PC-9 (cell line): ENCODE results near the gene EVX1. TPM values are rescaled to one million over a fixed set of nuclear protein-coding genes. Genes with fewer than 3 reads are reported as not detected.

ENCODE experiments used
- BruUV-seq: library from RNA; stranded (reverse); fragments of 400-500 nt; replicated peaks from 2 replicates; lab custom pipeline; 2021; lab: Mats Ljungman, UMichigan
- CTCF ChIA-PET: fragments of 300-600 bp; sonication (Branson Sonifier 250); formaldehyde crosslinking; loops from one replicate; lab custom pipeline; 2022; ENCODE audit warnings: antibody characterized with exemption; lab: Charles Lee
- POLR2A ChIA-PET: fragments of 300-600 bp; sonication (Branson Sonifier 250); formaldehyde crosslinking; loops from one replicate; lab custom pipeline; 2022; ENCODE audit warnings: antibody characterized with exemption; ENCODE audit not compliant: unreplicated experiment; lab: Charles Lee
- DNase-seq, 2 experiments: peaks; one replicate each; pipeline versions ENCODE4 v3.0.0 to v3.0.0-alpha.2; 2015 to 2022; ENCODE audit warnings: mixed read lengths in 1 of 2
- H2AFZ ChIP-seq: fragments of 200-600 bp; sonication (generic); 2 replicates; pipeline ENCODE4 v1.8.1; 2017; ENCODE audit warnings: antibody characterized with exemption
- H3F3A ChIP-seq: fragments of 200-600 bp; sonication (generic); 2 replicates; pipeline ENCODE4 v1.8.1; 2017; ENCODE audit warnings: antibody characterized with exemption, mild to moderate bottlenecking, low read depth; ENCODE audit not compliant: insufficient read depth
- H3K27ac ChIP-seq: fragments of 200-600 bp; sonication (generic); 2 replicates; pipeline ENCODE4 v1.6.1; 2016; ENCODE audit warnings: mixed run types
- H3K27me3 ChIP-seq: fragments of 200-600 bp; sonication (generic); 2 replicates; pipeline ENCODE4 v1.6.1; 2016; ENCODE audit warnings: low read depth, mixed run types; ENCODE audit not compliant: insufficient read depth
- H3K36me3 ChIP-seq: fragments of 200-600 bp; sonication (generic); 2 replicates; pipeline ENCODE4 v1.6.1; 2016; ENCODE audit warnings: low read depth, mixed run types
- H3K4me1 ChIP-seq: fragments of 200-600 bp; sonication (generic); replicated peaks from 2 replicates; pipeline ENCODE4 v1.6.1; 2016; ENCODE audit warnings: mixed run types; ENCODE audit not compliant: insufficient read depth
- H3K4me2 ChIP-seq: fragments of 200-600 bp; sonication (generic); 2 replicates; pipeline ENCODE4 v1.6.1; 2017; ENCODE audit warnings: mixed run types
- H3K4me3 ChIP-seq: fragments of 200-600 bp; sonication (generic); 2 replicates; pipeline ENCODE4 v1.6.1; 2016; ENCODE audit warnings: mixed run types
- H3K79me2 ChIP-seq: fragments of 200-600 bp; sonication (generic); 2 replicates; pipeline ENCODE4 v1.6.1; 2017; ENCODE audit warnings: low read depth, mixed run types
- H3K9me2 ChIP-seq: fragments of 200-600 bp; sonication (generic); 2 replicates; pipeline ENCODE4 v1.8.1; 2017; ENCODE audit warnings: mild to moderate bottlenecking; ENCODE audit not compliant: insufficient read depth
- H3K9me3 ChIP-seq: fragments of 200-600 bp; sonication (generic); 2 replicates; pipeline ENCODE4 v1.8.1; 2016; ENCODE audit warnings: low read depth; ENCODE audit not compliant: insufficient read depth
- H4K20me1 ChIP-seq: fragments of 200-600 bp; sonication (generic); 2 replicates; pipeline ENCODE4 v1.8.1; 2017; ENCODE audit not compliant: insufficient read depth
- EZH2 ChIP-seq: fragments of 200-600 bp; sonication (generic); IDR thresholded peaks from 2 replicates; pipeline ENCODE4 v1.8.0; 2017; ENCODE audit warnings: antibody characterized with exemption, low read depth
- intact Hi-C: fragments of 100-400 bp; cut with micrococcal nuclease; formaldehyde crosslinking; loops from one replicate; pipeline ENCODE4 v1.10.0; 2022; ENCODE audit not compliant: unreplicated experiment
- total RNA-seq: library from RNA; stranded (reverse); gene quantifications from 2 replicates; pipeline ENCODE4 v1.2.3, GENCODE V29; 2021
- TF ChIP-seq, protein P1 (sequence below): fragments of 200-600 bp; sonication (generic); conservative IDR thresholded peaks from 2 replicates; pipeline ENCODE4 v1.6.1; 2017; ENCODE audit warnings: mixed run types, antibody characterized with exemption, mild to moderate bottlenecking, moderate library complexity

The EVX1 gene
- total RNA-seq, 1 experiment from 2014 or later: not detected

GRCh38 chr7:27200761-27201579 lies 41.6 kb upstream of the EVX1 start:
- CTCF ChIA-PET: interaction anchor here (1.7 kb wide), 1 partner anchor 720 kb away, joined by 9 read pairs; no protein-coding TSS in a partner anchor
- no peaks in the 10 kb centered on the region for H3K9me3 ChIP-seq
- POLR2A ChIA-PET: no interaction called here
- intact Hi-C loops: loop anchor here (1.0 to 5.0 kb wide), 2 partner anchors 375 to 461 kb away; partner anchors contain the start of gene HIBADH
- peak overlapping the region; percentile 80 for H2AFZ ChIP-seq
- BruUV-seq: no TSS peak
- TF ChIP-seq EZH2: no peak
- TF ChIP-seq, protein P1, sequence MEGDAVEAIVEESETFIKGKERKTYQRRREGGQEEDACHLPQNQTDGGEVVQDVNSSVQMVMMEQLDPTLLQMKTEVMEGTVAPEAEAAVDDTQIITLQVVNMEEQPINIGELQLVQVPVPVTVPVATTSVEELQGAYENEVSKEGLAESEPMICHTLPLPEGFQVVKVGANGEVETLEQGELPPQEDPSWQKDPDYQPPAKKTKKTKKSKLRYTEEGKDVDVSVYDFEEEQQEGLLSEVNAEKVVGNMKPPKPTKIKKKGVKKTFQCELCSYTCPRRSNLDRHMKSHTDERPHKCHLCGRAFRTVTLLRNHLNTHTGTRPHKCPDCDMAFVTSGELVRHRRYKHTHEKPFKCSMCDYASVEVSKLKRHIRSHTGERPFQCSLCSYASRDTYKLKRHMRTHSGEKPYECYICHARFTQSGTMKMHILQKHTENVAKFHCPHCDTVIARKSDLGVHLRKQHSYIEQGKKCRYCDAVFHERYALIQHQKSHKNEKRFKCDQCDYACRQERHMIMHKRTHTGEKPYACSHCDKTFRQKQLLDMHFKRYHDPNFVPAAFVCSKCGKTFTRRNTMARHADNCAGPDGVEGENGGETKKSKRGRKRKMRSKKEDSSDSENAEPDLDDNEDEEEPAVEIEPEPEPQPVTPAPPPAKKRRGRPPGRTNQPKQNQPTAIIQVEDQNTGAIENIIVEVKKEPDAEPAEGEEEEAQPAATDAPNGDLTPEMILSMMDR: no peak
- peak overlapping the region; percentile 92 for H3K4me2 ChIP-seq
- H3F3A ChIP-seq: peaks cover 19% of the 10 kb centered on the region; the same call in 1 of the 2 replicates
- no peaks in the 10 kb centered on the region for H3K36me3 ChIP-seq
- H4K20me1 ChIP-seq: no peaks in the 10 kb centered on the region
- H3K4me3 ChIP-seq: peak overlapping the region; percentile 66
- H3K9me2 ChIP-seq: no peaks in the 10 kb centered on the region
- H3K27me3 ChIP-seq: peaks cover 19% of the 10 kb centered on the region; the same call in 1 of the 2 replicates
- no peak for DNase-seq
- no peaks in the 10 kb centered on the region for H3K79me2 ChIP-seq
- H3K4me1 ChIP-seq: no peaks in the 10 kb centered on the region
- no peak overlapping the region for H3K27ac ChIP-seq

DNA sequence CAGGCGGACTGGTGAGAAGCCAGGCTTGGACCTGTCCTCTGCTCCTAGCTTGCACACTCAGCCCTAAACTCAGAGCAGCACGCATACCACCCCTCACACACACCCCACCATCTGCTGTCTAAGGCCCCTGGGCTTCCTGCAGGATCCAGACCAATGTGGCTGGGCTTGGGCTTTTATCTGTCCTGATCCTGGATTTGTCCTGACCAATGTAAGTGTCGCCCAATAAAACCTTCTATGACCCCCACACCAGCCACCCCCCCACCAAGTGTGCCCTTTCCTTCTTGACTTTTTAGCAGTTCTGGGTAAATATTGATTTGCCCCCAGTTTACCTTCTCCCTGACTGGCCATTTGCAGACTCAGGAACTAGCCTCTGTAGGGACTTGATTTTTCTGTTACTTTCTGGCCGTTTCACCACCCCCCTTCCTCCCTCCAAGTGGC lies 41.0 kb upstream of the EVX1 start:
- BruUV-seq: no TSS peak
- no peak for DNase-seq
- Histone ChIP-seq H3K36me3 (no peaks in the 10 kb centered on the region), H3K9me3 (no peaks in the 10 kb centered on the region), H3K79me2 (no peaks in the 10 kb centered on the region), H3K27me3 (peaks cover 19% of the 10 kb centered on the region; the same call in 1 of the 2 replicates), H3K9me2 (no peaks in the 10 kb centered on the region), H3F3A (peaks cover 17% of the 10 kb centered on the region; the same call in 1 of the 2 replicates), H3K4me3 (no peak overlapping the region), H3K27ac (no peak overlapping the region), H2AFZ (no peak overlapping the region), H3K4me1 (no peaks in the 10 kb centered on the region), H3K4me2 (peak overlapping the region; percentile 92; the same call in 1 of the 2 replicates), H4K20me1 (no peaks in the 10 kb centered on the region)
- ChIA-PET POLR2A (no interaction called here), CTCF (no interaction called here)
- intact Hi-C loops: loop anchor here (5.0 kb wide), 1 partner anchor 461 kb away; the partner anchor contains the start of gene HIBADH
- no peak for TF ChIP-seq EZH2

DNA sequence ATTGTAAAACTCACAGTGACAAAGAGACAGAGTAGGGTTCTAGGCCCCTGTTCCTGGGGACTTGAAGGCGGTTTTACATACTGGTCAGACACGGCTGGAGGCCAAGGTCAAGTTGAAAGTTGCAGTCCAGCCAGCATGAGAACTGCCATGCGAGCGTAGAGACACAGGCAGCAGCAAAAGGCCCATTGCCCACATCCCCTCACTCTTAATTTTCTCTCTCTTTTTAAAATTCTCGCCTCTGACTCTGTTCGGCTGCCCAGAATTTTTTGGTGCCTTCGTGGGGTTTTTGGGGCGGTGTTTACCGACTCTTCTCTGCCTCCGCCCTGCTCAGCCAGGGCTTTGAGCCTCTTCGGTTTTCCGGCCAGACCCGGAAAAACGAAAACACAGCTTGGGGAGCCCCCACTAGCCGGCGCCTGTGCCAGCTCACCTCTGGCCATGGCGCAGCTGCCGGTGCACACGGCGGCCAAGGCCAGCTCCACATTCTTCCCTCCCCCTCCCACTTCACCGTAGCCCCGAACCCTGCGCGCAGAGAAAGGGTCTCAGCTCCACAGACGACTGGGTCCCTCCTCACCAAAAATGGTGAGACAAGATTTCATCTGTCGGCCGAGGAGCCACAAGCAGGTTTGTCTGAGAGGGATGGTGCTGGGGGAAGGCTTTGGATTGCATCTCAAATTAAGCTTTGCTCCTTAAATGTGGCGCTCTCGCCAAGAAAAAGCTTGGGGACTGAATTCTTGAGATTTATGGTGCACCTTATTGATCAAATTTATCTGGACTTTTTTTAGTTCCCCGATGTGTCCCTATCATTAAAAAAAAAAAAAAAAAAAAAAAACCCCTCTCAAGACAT lies 40.4 kb upstream of the EVX1 start:
- H3K36me3 ChIP-seq: no peaks in the 10 kb centered on the region
- no peaks in the 10 kb centered on the region for H3K79me2 ChIP-seq
- H4K20me1 ChIP-seq: no peaks in the 10 kb centered on the region
- TF ChIP-seq, protein P1: no peak
- TF ChIP-seq EZH2: no peak
- BruUV-seq: no TSS peak
- H3K4me3 ChIP-seq: no peak overlapping the region
- ChIA-PET CTCF (no interaction called here), POLR2A (interaction anchor here (0.6 kb wide), 1 partner anchor 722 kb away, joined by 5 read pairs; no protein-coding TSS in a partner anchor)
- no peaks in the 10 kb centered on the region for H3K9me2 ChIP-seq
- DNase-seq: no peak
- H3K27me3 ChIP-seq: peaks cover 19% of the 10 kb centered on the region; the same call in 1 of the 2 replicates
- H2AFZ ChIP-seq: no peak overlapping the region
- no peak overlapping the region for H3K27ac ChIP-seq
- peaks cover 13% of the 10 kb centered on the region; the same call in 1 of the 2 replicates for H3F3A ChIP-seq
- no peaks in the 10 kb centered on the region for H3K4me1 ChIP-seq
- H3K9me3 ChIP-seq: no peaks in the 10 kb centered on the region
- intact Hi-C loops: loop anchor here (5.0 kb wide), 1 partner anchor 460 kb away; the partner anchor contains the start of gene HIBADH
- H3K4me2 ChIP-seq: no peak overlapping the region
